ENCODE measurements around the gene GOLIM4. TPM values are rescaled to one million over a fixed set of nuclear protein-coding genes. Genes with fewer than 3 reads are reported as not detected.

Gene GOLIM4
- total RNA-seq, 2 experiments from 2014 or later, result 7.6 to 8.0 TPM

- ChIA-PET CTCF (no interaction called here), POLR2A (no interaction called here)
These were observed 43.9 kb downstream of the GOLIM4 start for GRCh38 chr3:168051531-168052471.

GRCh38 chr3:168051070-168051469 lies 44.7 kb downstream of the GOLIM4 start:
- CTCF ChIA-PET, result no interaction called here

GRCh38 chr3:168049367-168049974 lies 46.3 kb downstream of the GOLIM4 start:
- ChIA-PET POLR2A (no interaction called here), CTCF (no interaction called here)

More at GRCh38 chr3:168051070-168051469, 44.7 kb downstream of the GOLIM4 start:
- POLR2A ChIA-PET, result no interaction called here

DNA sequence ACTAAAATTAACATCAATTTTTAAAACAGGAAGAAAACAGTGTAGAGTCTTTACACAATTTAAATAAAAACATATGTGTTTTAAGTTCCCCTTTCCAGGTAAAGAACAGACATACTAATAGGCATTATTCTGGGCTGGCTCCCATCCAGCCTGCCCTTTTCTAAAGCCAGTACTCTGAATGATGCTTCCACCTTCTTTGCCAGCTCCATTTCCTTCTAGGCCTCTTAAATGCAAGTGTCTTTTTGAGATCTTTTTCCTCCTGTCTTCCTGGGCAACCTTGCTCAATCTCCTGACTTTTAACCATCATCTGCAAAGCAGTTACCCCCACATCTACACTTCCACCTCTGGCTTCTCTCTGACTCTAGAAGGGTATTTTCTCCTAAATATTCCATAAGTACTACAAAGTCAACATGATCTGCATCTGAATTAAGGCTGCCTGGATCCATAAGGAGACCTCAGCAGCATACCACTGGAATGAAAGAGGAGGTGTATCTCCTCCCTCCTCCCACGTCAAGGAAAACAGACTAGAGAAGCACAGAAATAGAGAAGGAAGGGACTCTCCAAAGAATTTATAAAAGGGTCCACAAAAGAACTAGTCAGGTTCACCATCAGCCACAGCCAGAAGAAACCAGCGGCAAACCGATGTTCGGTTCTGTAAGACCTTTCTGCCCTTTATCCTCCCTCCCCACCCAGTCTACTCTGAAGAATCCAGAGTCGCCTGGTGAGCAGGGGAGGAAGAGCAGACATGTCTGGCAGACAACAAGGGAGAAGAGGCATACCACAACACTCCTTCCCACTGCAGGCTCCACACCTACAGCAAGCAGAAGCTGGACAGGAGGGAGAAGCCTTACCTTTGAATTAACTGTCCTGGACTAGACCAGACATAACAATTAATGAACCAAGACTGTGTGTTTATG lies 47.1 kb downstream of the GOLIM4 start:
- CTCF ChIA-PET, result interaction anchor here (0.9 to 1.9 kb wide), 2 partner anchors 39 to 117 kb away, joined by 3 to 14 read pairs; no protein-coding TSS in a partner anchor
- POLR2A ChIA-PET, result no interaction called here

GRCh38 chr3:168047936-168048335 lies 47.8 kb downstream of the GOLIM4 start:
- POLR2A ChIA-PET, result no interaction called here
- CTCF ChIA-PET, result interaction anchor here (0.9 to 1.9 kb wide), 3 partner anchors 25 to 118 kb away, joined by 3 to 14 read pairs (median 3); no protein-coding TSS in a partner anchor

DNA sequence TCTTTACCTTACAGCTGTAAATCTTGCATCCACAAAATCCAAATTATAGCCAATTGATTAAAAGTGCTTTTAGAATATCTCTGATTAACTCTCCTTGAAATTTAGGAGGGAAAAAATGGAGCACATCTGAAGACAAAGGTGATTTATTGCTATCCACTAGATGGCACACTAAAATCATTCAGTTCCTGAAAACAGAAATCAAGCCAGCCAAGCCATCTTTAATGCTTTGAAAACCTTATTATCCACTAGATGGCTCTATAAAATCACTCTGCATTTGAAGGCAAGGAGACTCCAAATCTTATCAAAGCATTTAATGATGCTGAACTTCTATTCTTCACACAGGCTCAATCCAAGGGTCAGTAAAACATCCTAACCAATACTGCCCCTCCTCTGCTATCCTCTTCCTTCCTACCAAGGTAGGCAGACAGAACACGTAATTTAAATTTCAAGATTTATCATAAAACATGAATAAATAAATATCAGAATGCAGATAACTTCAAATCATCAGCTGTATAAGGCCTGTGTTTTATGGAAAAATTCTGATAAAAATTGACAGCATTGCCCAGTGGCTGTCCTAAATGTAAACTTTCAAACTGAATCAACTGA lies 48.4 kb downstream of the GOLIM4 start:
- CTCF ChIA-PET, result interaction anchor here (1.1 to 1.9 kb wide), 2 partner anchors 25 to 118 kb away, joined by 3 to 14 read pairs; no protein-coding TSS in a partner anchor
- POLR2A ChIA-PET, result no interaction called here

GRCh38 chr3:168044049-168044448 lies 51.7 kb downstream of the GOLIM4 start:
- CTCF ChIA-PET, result no interaction called here

GRCh38 chr3:168040607-168041208 lies 55.0 kb downstream of the GOLIM4 start:
- POLR2A ChIA-PET, result no interaction called here

More at GRCh38 chr3:168044049-168044448, 51.7 kb downstream of the GOLIM4 start:
- POLR2A ChIA-PET, result no interaction called here

GRCh38 chr3:168037020-168037419 lies 58.7 kb downstream of the GOLIM4 start:
- POLR2A ChIA-PET, result no interaction called here
- CTCF ChIA-PET, result no interaction called here

More at GRCh38 chr3:168040607-168041208, 55.0 kb downstream of the GOLIM4 start:
- CTCF ChIA-PET, result no interaction called here

DNA sequence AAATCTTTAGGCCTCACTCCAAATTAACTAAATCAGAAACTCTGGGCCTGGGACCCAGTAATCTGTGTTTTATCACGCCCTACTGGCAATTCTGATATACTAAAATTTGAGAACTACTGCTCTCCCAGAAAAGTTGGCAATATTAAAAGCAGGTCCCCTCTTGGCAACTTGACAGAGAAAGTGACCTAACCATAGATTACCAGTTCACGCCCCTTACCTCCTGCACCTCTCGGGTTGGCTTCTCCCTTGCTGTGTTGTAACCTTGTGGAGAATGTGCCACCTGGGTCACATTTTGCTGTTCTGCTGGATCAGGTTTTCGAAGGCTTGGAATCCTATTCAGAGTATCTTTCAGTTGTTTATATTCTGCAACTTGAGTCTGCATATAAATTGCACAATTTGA lies 59.1 kb downstream of the GOLIM4 start:
- CTCF ChIA-PET, result no interaction called here
- POLR2A ChIA-PET, result no interaction called here

- ChIA-PET CTCF (no interaction called here), POLR2A (no interaction called here)
These were observed 61.4 kb downstream of the GOLIM4 start for GRCh38 chr3:168034152-168034928.

- POLR2A ChIA-PET, result no interaction called here
- CTCF ChIA-PET, result no interaction called here
These were observed 65.1 kb downstream of the GOLIM4 start for GRCh38 chr3:168030577-168030976.

GRCh38 chr3:168029705-168030104 lies 66.0 kb downstream of the GOLIM4 start:
- ChIA-PET CTCF (no interaction called here), POLR2A (no interaction called here)

GRCh38 chr3:168028086-168028485 lies 67.6 kb downstream of the GOLIM4 start:
- ChIA-PET POLR2A (no interaction called here), CTCF (no interaction called here)

DNA sequence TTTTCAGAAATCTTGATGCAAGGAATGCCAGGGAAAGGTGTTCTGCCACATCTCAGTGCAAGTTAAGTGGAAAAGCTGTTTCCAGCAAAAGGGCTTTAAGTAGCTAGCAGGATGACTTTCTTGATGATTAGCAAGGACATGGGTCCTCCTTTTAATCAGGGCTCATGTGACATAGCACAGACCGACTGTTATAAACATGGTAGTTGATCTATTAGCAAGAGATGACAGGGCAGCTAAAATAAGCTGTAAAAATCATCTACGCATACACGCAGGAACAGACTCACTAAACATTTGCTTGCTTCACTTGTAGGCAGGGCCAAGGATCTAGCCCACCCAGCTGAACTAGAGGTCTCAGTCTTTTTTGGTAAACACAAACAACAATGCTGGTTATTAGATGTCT lies 69.0 kb downstream of the GOLIM4 start:
- ChIA-PET POLR2A (interaction anchor here (0.7 kb wide), 1 partner anchor 1497 kb away, joined by 3 read pairs; no protein-coding TSS in a partner anchor), CTCF (no interaction called here)

DNA sequence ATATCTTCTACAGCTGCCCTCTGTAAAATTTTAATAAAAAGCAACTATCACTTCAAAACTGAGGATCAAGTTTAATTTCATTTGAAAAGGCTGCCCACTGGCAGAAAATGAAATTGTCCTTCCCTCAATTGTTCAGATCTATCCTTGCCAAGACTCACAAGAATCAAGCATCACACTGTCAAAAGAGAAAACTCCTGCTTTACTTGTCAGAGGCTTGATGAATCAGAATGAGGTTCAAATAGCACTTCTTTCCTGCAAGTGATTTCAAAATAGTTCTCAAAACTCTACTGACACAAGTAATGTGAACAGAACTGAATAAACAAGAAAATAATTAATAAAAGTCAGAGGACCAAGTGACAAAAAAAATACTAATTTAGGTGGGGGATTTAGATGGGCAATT lies 70.6 kb downstream of the GOLIM4 start:
- POLR2A ChIA-PET, result no interaction called here
- CTCF ChIA-PET, result no interaction called here

DNA sequence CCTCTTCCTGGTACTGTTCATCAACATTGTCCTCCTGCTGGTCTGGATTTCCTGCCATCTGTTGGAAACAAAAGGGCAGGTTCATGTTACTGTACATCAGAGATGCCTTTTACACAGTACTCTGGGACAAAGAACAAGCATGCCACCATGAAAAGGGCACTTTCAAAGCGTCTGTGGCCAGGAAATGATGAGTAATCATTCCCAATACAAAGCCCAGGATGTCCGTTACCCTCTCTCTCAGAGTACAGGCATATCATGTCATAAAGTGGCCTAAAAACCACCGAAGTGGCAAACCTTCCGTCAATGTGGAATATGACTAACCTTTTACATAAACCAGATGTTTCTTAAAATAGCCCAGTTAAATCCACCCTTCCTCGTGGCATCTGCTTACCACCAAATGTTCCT lies 71.2 kb downstream of the GOLIM4 start:
- CTCF ChIA-PET, result no interaction called here
- POLR2A ChIA-PET, result no interaction called here

DNA sequence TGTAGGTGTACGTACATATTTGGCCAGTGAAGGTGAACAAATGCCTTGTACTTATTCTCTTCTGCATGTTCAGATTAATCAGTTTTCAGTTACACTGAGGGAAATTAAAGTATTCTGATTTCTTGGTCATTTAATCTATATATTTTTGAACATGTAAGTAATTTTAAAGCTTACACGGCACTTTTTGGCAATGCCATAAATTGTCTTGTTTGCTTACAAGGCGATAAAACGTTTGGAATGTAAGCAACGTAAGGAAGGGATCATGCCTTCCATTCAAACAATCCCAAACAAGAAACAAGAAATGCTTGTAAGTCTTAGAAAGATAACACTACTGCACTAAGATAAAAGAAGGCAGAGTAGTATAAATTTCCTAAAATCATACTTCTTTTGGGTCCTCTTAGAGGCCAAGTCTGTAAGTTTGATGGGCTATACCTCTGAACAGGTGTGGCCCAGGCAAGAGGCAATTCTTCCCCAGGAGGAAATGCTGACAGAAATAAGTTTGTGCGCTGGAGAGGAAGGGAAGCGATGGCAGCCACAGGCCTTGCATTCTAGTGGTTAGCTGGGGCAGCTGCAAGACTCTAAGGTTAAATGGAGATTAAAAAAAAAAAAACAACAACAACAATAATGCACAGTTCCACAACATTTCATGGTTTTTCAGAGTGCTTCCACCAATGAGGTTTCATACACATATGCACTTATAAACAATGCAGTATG lies 73.8 kb downstream of the GOLIM4 start:
- POLR2A ChIA-PET, result no interaction called here
- CTCF ChIA-PET, result no interaction called here
